Muscle of leg (tissue), 11 donors: ENCODE results near the gene CTTN. TPM values are rescaled to one million over a fixed set of nuclear protein-coding genes. Genes with fewer than 3 reads are reported as not detected.
A peak's percentile ranks its signal among the peaks of the same experiment; 100 is the strongest.

Experiments used
- DNase-seq: peaks from one replicate; pipeline ENCODE4 v3.0.0; 2013
- H3K27ac ChIP-seq: one replicate; pipeline ENCODE4 v1.5.1; 2013; ENCODE audit warnings: mild to moderate bottlenecking, low read length, control low read depth
- H3K27me3 ChIP-seq: one replicate; pipeline ENCODE4 v1.6.1; 2013; ENCODE audit warnings: low read length; ENCODE audit not compliant: control insufficient read depth, insufficient read depth
- H3K36me3 ChIP-seq: one replicate; pipeline ENCODE4 v1.6.1; 2013; ENCODE audit warnings: low read length; ENCODE audit not compliant: control insufficient read depth, insufficient read depth
- H3K4me1 ChIP-seq: one replicate; pipeline ENCODE4 v1.6.1; 2013; ENCODE audit warnings: low read length; ENCODE audit not compliant: control insufficient read depth, insufficient read depth
- H3K4me3 ChIP-seq: one replicate; pipeline ENCODE4 v1.5.1; 2013; ENCODE audit warnings: low read length, control low read depth
- H3K9me3 ChIP-seq: replicated peaks from 2 replicates; pipeline ENCODE4 v1.6.1; 2013; ENCODE audit warnings: low read depth, low read length; ENCODE audit not compliant: control insufficient read depth
- WGBS: methylation state at CpG from one replicate; pipeline ENCODE4 v1.1.5; 2013; ENCODE audit warnings: missing lambda C conversion rate; ENCODE audit not compliant: insufficient coverage; 5-methylcytosine and 5-hydroxymethylcytosine counted together
- polyA plus RNA-seq, 8 donors: library from polyadenylated mRNA; unstranded; fragments of 120-200 nt; gene quantifications; one replicate each; pipeline versions ENCODE4 v1.2.1 to v1.2.3, GENCODE V29; 2013; ENCODE audit warnings: inconsistent platforms in 1 of 8, low replicate concordance in 1 of 8; ENCODE audit not compliant: insufficient read length in 8 of 8, insufficient read depth in 1 of 8
- total RNA-seq: library from RNA; stranded (reverse); fragments of 120-200 nt; gene quantifications from one replicate; pipeline ENCODE4 v1.2.4, GENCODE V29; 2013

CTTN gene
- total and polyA plus RNA-seq, 9 donors, result 78.1 to 126 (median 109) TPM

DNA sequence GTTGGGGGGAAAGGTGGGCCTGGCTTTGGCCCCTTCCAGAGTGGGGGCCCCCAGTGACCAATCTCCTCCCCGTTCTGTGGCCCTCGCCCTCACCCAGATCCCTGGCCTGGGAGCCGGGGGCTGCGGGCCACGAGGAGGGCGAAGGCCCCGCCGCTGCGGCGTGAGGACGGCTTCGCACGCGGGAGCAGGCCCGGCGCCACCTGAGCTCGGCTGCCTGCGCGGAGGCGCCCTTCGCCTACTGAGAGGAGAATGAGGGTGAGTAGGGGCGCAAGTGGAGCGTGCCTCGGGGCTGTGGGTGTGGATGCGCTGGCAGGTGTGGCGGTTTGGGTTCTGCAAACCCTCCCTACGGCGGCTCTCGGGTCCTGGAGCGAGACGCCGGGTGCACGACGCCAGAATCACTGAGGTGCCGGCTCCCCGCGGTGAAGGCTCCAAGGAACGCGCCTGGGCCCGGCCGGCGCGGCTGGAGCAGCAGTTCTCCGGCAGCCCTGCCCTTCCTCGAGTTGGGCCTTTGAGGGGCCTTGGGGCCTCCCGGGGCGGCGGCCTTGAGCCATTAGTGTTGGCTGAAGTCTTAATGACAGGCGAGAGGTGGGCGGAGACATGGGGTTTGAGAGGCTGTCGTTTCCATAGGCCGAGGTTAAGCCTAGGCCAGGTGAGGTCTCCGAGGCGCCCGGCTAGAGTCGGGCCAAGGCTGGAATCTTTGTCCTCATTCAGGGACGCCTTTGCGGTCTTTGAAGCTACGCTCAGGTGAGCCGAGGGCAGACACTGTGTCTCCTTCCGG is 65.3 kb downstream of the CTTN start:
- peaks cover 5% of the 10 kb centered on the region for H3K4me1 ChIP-seq
- 92% methylated on average over 53 of the region's 61 CpGs for WGBS
- no peak overlapping the region for H3K4me3 ChIP-seq
- no peak for DNase-seq
- peaks cover 3% of the 10 kb centered on the region for H3K27me3 ChIP-seq
- no peaks in the 10 kb centered on the region for H3K36me3 ChIP-seq
- H3K9me3 ChIP-seq, result no peaks in the 10 kb centered on the region
- H3K27ac ChIP-seq, result no peak overlapping the region

DNA sequence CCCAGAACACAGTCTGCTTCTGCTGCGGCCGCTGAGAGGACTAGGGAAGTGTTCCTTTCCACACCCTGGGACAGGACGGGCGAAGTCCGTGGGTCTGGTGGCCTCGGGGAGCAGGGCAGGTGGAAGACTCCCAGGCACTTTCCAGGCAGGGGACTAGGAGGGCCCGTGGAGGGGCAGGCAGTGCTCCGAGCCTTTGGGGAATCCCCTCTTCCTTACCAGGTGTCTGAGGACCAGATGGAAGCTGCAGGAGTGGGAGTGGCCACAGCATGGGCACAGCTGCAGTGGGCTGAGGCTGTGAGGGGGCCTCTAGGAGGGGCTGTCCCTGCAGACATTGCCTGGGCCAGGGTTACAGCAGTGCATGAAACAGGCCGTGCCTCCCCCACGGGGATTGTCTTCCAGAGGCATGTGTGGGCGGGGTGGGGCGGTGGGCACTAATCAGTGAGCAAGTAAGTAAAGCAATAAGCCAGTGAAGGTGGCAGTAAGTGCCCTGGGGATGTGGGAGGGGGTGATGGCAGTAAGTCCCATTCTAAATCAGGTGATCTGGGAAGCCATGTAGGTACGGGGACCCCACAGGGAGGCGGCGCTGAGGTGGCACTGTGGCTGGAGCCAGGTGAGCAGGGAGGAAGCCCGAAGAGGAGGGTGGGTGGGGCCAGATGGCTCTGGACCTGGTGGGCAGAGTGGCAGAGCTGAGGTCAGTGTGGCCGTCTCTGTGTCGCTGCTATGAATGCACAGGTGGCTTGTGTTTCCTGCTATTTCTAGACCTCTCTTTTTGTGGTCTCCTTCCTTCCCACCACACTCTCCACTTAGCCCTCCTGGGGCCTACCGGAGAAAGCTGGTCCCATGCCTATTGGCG is 66.4 kb downstream of the CTTN start:
- DNase-seq, result no peak
- Histone ChIP-seq H3K36me3 (no peaks in the 10 kb centered on the region), H3K27ac (no peak overlapping the region), H3K9me3 (no peaks in the 10 kb centered on the region), H3K27me3 (peaks cover 3% of the 10 kb centered on the region), H3K4me3 (no peak overlapping the region), H3K4me1 (peaks cover 8% of the 10 kb centered on the region)
- WGBS, result 50% methylated on average over 14 of the region's 20 CpGs

DNA sequence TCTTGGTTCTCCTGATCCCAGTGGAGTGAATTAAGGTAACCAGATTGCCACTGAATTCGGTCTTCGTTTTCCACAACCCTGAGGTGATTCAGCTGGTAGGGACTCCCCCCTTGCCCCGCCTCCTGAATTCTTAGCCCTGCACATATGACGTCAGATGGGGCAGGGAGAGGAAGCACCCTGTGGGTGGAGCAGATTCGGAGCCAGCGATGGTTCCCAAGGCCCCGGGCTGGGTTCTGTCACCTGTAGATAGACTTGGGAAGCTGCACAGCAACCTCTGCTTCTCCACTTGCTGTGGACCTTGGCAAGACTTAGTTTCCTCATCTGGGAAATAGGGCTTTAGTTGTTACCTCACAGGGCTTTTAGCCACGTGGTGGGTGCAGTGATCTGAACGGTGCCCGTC is 67.8 kb downstream of the CTTN start:
- Histone ChIP-seq H3K4me3 (no peak overlapping the region), H3K36me3 (no peaks in the 10 kb centered on the region), H3K9me3 (no peaks in the 10 kb centered on the region), H3K27ac (no peak overlapping the region), H3K4me1 (peaks cover 11% of the 10 kb centered on the region), H3K27me3 (no peaks in the 10 kb centered on the region)
- DNase-seq, result no peak
- WGBS, result 73% methylated on average over 9 of the region's 10 CpGs

DNA sequence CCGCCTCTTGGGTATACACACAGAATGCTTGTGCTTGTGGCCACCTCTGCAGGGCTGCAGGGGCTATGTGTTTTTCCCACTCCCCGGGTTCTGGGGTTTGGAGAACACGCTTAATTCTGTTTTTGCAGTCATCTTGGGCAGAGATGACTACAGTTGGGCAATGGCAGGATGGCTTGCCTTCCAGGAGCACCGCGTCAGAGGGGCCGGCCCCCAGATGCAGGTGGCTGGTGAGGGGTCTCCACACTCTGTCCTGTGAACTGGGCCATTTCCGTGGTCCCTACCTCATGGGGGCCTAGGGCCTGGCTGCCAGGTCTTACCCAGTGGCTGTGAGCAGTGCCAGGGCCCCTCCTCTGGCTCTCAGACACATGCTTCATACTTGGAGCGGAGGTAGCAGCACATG is 68.3 kb downstream of the CTTN start:
- no peak overlapping the region for H3K27ac ChIP-seq
- peaks cover 11% of the 10 kb centered on the region for H3K4me1 ChIP-seq
- peaks cover 3% of the 10 kb centered on the region for H3K27me3 ChIP-seq
- H3K4me3 ChIP-seq, result no peak overlapping the region
- no peaks in the 10 kb centered on the region for H3K36me3 ChIP-seq
- no peak for DNase-seq
- WGBS, result 81% methylated on average over 8 of the region's 8 CpGs
- H3K9me3 ChIP-seq, result no peaks in the 10 kb centered on the region

DNA sequence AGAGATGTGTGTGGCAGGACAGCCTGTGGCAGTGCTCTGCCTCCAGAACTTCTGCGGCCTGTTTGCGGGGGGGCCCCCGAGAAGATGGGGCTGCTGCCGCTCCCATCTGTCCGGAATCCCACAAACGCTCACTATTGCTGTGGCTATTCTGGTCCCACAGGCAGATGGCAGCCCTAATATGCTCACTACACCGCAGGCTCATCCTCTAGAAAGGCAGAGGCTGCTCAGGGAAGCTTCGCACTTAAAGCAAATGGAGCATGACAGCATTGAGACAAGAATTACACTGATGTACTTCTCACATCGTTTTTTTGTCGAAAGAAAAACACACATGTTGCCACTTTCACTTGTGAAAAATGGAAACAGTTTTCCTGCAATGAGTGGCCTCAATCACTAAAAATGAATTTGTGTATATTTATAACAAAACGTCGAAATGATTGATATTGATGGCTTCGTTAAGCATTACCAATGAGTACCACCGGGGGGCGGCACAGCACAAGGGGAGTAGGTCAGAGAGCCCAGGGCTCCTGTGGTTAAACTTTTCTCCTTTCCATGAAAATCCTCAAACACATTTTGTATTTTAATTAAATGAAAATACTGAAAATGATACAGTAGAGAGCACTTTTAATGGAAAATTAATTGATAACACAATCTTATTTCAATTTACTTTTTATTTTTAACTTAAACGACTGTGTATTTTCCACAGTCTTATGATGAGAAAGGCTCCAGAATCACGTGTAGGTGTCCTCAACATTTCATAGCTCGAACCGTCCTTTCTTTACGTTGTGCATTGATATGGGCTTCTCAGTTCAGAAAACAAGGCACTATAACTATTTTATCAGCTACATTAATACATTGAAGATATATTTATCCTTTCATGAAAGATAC is 69.1 kb downstream of the CTTN start:
- Histone ChIP-seq H3K4me1 (peaks cover 11% of the 10 kb centered on the region), H3K4me3 (no peak overlapping the region), H3K9me3 (no peaks in the 10 kb centered on the region), H3K27me3 (peaks cover 6% of the 10 kb centered on the region), H3K27ac (no peak overlapping the region), H3K36me3 (no peaks in the 10 kb centered on the region)
- WGBS, result 64% methylated on average over 7 of the region's 20 CpGs
- DNase-seq, result peak; percentile 48

DNA sequence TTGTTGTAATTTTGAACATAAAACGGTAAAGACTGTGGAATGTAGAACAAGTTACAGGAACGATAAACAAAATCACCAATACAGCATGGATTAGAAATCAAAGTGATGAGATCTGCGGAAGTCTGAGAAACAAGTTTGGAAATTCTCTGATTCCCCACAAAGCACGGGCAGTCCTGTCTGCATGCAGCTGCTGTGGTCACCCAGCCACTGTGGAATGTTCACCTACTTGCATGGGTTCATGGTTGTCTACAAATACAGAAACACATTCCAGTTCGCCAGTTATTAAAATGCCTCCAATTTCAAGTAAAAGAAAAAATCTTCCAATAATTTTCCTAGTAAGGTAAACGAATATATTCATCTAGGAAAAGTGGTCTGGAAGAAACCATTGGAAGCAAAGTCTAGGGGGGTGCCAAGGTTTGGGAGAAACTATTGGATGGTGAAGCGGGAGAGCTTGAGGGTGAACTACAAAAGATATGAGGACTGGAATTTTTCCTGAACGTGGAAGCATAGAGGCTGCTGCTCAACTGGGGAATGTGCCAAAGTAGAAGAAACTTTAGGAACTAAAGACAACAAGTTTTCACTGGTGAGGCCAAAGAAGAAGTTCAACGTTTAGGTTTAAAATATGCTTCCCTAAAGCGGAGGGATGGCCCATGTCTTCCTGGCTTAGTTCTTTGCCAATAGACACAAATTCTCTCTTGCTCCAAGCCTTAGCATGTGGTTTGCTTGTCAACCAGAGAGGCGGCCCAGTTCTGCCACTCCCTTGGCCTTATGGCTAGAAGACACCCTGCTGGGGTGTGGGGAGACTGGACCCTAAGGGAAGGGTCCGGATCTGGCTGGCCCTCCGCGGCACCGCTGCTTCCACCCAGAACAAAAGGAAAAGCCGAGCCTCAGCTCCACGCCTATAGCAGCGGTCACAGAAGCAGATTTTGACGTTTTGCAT is 70.2 kb downstream of the CTTN start:
- H3K27me3 ChIP-seq, result peaks cover 6% of the 10 kb centered on the region
- no peak for DNase-seq
- no peaks in the 10 kb centered on the region for H3K9me3 ChIP-seq
- 76% methylated on average over 12 of the region's 19 CpGs for WGBS
- H3K4me3 ChIP-seq, result no peak overlapping the region
- H3K27ac ChIP-seq, result no peak overlapping the region
- H3K4me1 ChIP-seq, result peaks cover 11% of the 10 kb centered on the region
- no peaks in the 10 kb centered on the region for H3K36me3 ChIP-seq

DNA sequence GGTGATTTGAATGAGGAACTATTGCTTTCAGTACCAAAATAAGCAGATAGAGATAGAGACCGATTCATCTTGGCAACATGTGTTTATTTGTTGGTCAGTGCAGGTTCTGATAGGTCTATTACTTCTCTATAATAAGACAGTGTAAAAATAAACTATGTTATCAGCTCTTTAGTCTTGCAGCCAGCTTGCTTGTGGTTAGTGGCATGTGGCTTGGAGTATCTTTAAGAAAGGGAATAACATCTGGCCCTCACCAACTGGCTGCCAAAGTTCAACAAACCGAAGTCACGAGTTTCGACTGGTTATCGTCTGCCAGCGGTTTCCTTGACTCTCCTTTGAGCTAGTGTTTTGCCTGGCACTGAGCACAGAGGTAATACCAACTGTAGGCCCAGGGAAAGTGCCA is 71.8 kb downstream of the CTTN start:
- Histone ChIP-seq H3K4me1 (peaks cover 6% of the 10 kb centered on the region), H3K4me3 (no peak overlapping the region), H3K9me3 (no peaks in the 10 kb centered on the region), H3K27me3 (peaks cover 6% of the 10 kb centered on the region), H3K27ac (no peak overlapping the region), H3K36me3 (no peaks in the 10 kb centered on the region)
- 74% methylated on average over 5 of the region's 6 CpGs for WGBS
- no peak for DNase-seq

DNA sequence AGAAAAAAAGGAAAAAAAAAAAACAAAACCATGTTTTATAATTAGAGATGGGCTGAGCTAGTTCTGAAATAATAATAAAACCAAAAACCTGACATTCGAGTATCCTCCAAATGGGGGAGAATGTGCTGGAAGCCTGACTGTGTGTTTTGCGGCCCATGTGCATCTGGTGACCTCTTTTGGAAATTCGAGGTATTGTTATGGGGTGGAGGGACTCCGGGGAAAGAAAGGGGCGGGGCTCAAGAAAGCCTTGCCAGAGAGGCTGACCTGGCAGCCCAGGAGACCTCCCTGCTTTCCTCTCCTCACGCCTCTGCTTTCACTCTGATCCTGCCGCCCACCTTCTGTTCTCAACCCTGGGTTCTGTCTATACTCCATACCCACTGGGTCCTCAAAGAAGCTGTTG is 72.9 kb downstream of the CTTN start:
- H3K4me1 ChIP-seq, result peaks cover 6% of the 10 kb centered on the region
- peak; percentile 29 for DNase-seq
- peaks cover 6% of the 10 kb centered on the region for H3K27me3 ChIP-seq
- H3K4me3 ChIP-seq, result no peak overlapping the region
- H3K9me3 ChIP-seq, result no peaks in the 10 kb centered on the region
- WGBS, result 23% methylated on average over 2 of the region's 7 CpGs
- no peaks in the 10 kb centered on the region for H3K36me3 ChIP-seq
- H3K27ac ChIP-seq, result no peak overlapping the region

DNA sequence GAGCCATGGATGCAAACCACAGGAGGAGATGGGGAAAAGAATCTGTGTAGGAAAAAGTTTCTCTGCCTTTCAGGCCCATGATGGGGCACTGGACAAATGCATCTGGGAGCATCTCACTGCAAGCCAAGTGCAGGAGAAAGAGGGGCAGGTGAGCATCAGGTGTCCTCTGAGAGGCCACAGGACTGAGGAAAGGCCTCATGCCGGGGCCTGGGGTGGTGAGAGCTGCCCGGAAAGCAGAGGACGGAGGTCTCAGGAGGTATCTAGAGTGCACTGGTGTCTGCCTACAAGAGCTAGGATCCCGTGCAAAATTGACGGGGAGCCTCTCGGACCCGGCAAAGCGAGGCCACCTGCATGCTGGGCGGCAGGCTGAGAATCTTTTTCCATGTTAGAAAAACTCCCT is 73.9 kb downstream of the CTTN start:
- no peaks in the 10 kb centered on the region for H3K36me3 ChIP-seq
- 84% methylated on average over 9 of the region's 9 CpGs for WGBS
- no peak overlapping the region for H3K27ac ChIP-seq
- no peaks in the 10 kb centered on the region for H3K9me3 ChIP-seq
- H3K4me3 ChIP-seq, result no peak overlapping the region
- peaks cover 6% of the 10 kb centered on the region for H3K27me3 ChIP-seq
- no peak for DNase-seq
- peaks cover 6% of the 10 kb centered on the region for H3K4me1 ChIP-seq
